ENCODE measurements around the gene GALNTL6. TPM values are rescaled to one million over a fixed set of nuclear protein-coding genes. Genes with fewer than 3 reads are reported as not detected.

Gene GALNTL6
- total and polyA plus RNA-seq, 7 experiments from 2014 or later = not detected

DNA sequence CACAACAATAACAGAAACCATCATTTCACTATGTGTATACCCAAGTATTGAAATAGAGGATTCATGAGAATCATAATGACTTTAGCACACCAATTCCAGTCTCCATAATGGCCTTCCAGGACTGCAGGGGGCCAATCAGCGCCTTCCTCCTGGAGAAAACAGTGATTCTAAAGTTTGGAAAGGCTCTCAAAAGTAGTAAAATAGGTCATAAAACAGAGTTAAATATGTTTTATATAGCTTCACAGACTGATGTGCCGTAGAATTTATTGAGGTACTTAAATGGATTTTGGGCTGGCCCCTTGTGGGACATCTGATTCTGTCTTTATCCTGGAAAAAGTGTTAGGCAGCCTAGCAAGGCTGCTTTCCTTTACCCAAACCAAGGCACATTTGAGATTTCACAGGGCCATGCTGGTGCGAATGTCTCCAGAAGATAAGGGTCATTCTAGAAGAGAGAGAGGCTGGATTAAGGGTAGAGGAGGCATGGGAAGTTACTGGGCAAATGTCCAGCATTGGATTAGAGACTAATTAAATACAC, 543.9 kb downstream of the GALNTL6 start:
- POLR2A ChIA-PET = no interaction called here
- no peak for DNase-seq
- H3K9me3 ChIP-seq (ENCODE audit: control insufficient read depth in 2 of 3, low read length in 3 of 3) = no peaks in the 10 kb centered on the region
- Mint-ChIP-seq H3K27ac (no peak overlapping the region), H3K4me1 (no peaks in the 10 kb centered on the region), H3K27me3 (no peaks in the 10 kb centered on the region), H3K9me3 (peaks cover 0 to 10% (median 0%) of the 10 kb centered on the region in 11 donors), H3K36me3 (no peaks in the 10 kb centered on the region), H3K4me3 (no peak overlapping the region)
- no peak overlapping the region for H3K4me3 ChIP-seq (ENCODE audit: low read length)
- H3K36me3 ChIP-seq (ENCODE audit: control insufficient read depth in 2 of 3, insufficient read depth in 3 of 3, low read length in 3 of 3) = no peaks in the 10 kb centered on the region
- intact Hi-C loops (cut with micrococcal nuclease) = no loop called here
- no peak overlapping the region for H3K27ac ChIP-seq (ENCODE audit: low read depth, low read length)
- no peaks in the 10 kb centered on the region for H3K27me3 ChIP-seq (ENCODE audit: control insufficient read depth in 2 of 2, insufficient read depth in 2 of 2, low read length in 2 of 2)
- no peaks in the 10 kb centered on the region for H3K4me1 ChIP-seq (ENCODE audit: control insufficient read depth in 2 of 2, insufficient read depth in 2 of 2, low read length in 2 of 2)
- ATAC-seq = no peak
- CTCF ChIA-PET = no interaction called here

DNA sequence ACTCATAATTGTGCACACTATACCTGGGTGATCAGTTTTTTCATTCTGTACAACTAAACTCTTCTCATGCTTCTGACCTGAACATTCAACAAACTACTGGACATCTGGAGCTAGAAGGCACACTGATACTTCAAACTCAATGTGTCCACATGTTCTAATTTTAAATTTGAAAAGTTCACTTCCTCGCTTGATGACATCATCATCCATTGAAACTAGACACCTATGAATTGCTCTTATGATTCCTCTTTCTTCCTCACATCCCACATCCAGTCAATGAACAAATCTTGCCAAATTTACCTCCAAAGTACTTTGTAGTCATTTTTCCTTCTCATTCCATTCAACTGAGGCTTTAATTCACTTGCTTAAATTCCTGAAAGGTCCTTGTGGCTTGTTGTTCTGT, 549.4 kb downstream of the GALNTL6 start:
- Histone ChIP-seq H3K27ac (ENCODE audit: low read depth, low read length) (no peak overlapping the region), H3K9me3 (ENCODE audit: control insufficient read depth in 2 of 3, low read length in 3 of 3) (no peaks in the 10 kb centered on the region), H3K4me3 (ENCODE audit: low read length) (no peak overlapping the region), H3K27me3 (ENCODE audit: control insufficient read depth in 2 of 2, insufficient read depth in 2 of 2, low read length in 2 of 2) (no peaks in the 10 kb centered on the region), H3K4me1 (ENCODE audit: control insufficient read depth in 2 of 2, insufficient read depth in 2 of 2, low read length in 2 of 2) (no peaks in the 10 kb centered on the region), H3K36me3 (ENCODE audit: control insufficient read depth in 2 of 3, insufficient read depth in 3 of 3, low read length in 3 of 3) (no peaks in the 10 kb centered on the region)
- H3K27ac Mint-ChIP-seq = no peak overlapping the region
- DNase-seq (no peak), ATAC-seq (no peak)
- ChIA-PET POLR2A (no interaction called here), CTCF (no interaction called here)
- H3K36me3 Mint-ChIP-seq = no peaks in the 10 kb centered on the region
- no peaks in the 10 kb centered on the region for H3K4me1 Mint-ChIP-seq
- intact Hi-C loops (cut with micrococcal nuclease) = no loop called here
- H3K4me3 Mint-ChIP-seq = no peak overlapping the region
- H3K9me3 Mint-ChIP-seq = peaks cover 0 to 16% (median 0%) of the 10 kb centered on the region in 11 donors
- H3K27me3 Mint-ChIP-seq = no peaks in the 10 kb centered on the region

DNA sequence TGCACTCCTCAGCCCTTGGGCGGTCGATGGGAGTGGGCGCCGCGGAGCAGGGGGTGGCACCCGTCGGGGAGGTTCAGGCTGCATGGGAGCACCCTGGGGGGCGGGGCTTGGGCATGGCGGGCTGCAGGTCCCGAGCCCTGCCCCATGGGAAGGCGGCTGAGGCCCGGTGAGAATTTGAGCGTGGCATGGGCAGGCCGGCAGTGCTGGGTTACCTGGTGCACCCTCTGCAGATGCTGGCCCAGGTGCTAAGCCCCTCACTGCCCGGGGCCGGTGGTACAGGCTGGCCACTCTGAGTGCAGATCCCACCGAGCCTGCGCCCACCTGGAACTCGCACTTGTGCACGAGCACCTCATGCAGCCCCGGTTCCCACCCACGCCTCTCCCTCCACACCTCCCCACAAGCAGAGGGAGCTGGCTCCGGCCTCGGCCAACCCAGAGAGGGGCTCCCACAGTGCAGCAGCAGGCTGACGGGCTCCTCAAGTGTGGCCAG, 556.3 kb downstream of the GALNTL6 start:
- Histone ChIP-seq H3K4me3 (ENCODE audit: low read length) (no peak overlapping the region), H3K27me3 (ENCODE audit: control insufficient read depth in 2 of 2, insufficient read depth in 2 of 2, low read length in 2 of 2) (no peaks in the 10 kb centered on the region), H3K9me3 (ENCODE audit: control insufficient read depth in 2 of 3, low read length in 3 of 3) (no peaks in the 10 kb centered on the region), H3K27ac (ENCODE audit: low read depth, low read length) (no peak overlapping the region), H3K4me1 (ENCODE audit: control insufficient read depth in 2 of 2, insufficient read depth in 2 of 2, low read length in 2 of 2) (no peaks in the 10 kb centered on the region), H3K36me3 (ENCODE audit: control insufficient read depth in 2 of 3, insufficient read depth in 3 of 3, low read length in 3 of 3) (no peaks in the 10 kb centered on the region)
- ATAC-seq (no peak), DNase-seq (no peak)
- Mint-ChIP-seq H3K9me3 (peaks cover 0 to 17% (median 5%) of the 10 kb centered on the region in 11 donors), H3K27me3 (no peaks in the 10 kb centered on the region), H3K4me3 (no peak overlapping the region), H3K4me1 (no peaks in the 10 kb centered on the region), H3K36me3 (no peaks in the 10 kb centered on the region), H3K27ac (no peak overlapping the region)
- CTCF ChIA-PET = no interaction called here
- POLR2A ChIA-PET = no interaction called here
- intact Hi-C loops (cut with micrococcal nuclease) = no loop called here

DNA sequence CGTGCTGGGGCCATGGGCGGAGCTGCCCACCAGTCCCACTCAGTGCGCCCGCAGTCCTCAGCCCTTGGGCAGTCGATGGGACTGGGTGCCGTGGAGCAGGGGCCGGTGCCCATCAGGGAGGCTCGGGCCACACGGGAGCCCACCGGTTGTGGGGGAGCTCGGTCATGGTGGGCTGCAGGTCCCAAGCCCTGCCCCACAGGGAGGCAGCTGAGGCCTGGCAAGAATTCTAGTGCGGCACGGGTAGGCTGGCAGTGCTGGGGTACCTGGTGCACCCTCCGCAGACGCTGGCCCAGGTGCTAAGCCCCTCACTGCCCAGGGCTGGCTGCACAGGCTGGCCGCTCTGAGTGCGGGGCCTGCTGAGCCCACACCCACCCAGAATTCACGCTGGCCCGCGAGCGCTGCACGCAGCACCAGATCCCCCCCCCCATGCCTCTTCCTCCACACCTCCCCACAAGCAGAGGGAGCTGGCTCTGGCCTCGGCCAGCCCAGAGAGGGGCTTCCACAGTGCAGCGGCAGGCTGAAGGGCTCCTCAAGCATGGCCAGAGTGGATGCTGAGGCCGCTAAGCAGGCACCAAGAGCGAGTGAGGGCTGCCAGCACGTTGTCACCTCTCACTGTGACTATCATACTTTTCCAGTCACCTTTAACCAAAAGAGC, 564.4 kb downstream of the GALNTL6 start:
- ATAC-seq (no peak), DNase-seq (no peak)
- Mint-ChIP-seq H3K4me3 (no peak overlapping the region), H3K27me3 (no peaks in the 10 kb centered on the region), H3K9me3 (peaks cover 0 to 6% (median 3%) of the 10 kb centered on the region in 11 donors), H3K27ac (no peak overlapping the region), H3K36me3 (no peaks in the 10 kb centered on the region), H3K4me1 (no peaks in the 10 kb centered on the region)
- Histone ChIP-seq H3K36me3 (ENCODE audit: control insufficient read depth in 2 of 3, insufficient read depth in 3 of 3, low read length in 3 of 3) (no peaks in the 10 kb centered on the region), H3K4me3 (ENCODE audit: low read length) (no peak overlapping the region), H3K27ac (ENCODE audit: low read depth, low read length) (no peak overlapping the region), H3K27me3 (ENCODE audit: control insufficient read depth in 2 of 2, insufficient read depth in 2 of 2, low read length in 2 of 2) (no peaks in the 10 kb centered on the region), H3K9me3 (ENCODE audit: control insufficient read depth in 2 of 3, low read length in 3 of 3) (no peaks in the 10 kb centered on the region), H3K4me1 (ENCODE audit: control insufficient read depth in 2 of 2, insufficient read depth in 2 of 2, low read length in 2 of 2) (no peaks in the 10 kb centered on the region)
- POLR2A ChIA-PET = no interaction called here
- intact Hi-C loops (cut with micrococcal nuclease) = no loop called here
- CTCF ChIA-PET = no interaction called here

DNA sequence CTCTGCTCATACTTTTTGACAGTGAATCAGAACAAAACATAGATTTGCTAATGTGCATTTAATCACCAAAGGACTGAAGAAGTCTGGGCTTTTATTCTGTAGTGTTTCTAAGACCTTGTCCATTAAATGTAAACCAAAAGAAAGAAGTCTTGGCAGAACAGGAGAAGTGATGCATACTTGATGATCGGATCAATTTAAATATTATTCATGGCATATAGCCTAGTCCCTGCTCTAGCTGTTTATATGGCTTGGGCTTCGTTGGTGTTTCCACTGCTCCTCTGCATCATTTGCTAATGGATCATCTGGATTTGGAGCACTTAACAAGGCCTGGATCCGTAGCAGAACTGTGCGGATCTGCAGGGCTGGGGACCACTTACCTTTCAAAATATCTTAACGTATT, 566.6 kb downstream of the GALNTL6 start:
- no peaks in the 10 kb centered on the region for H3K27me3 Mint-ChIP-seq
- H3K27me3 ChIP-seq (ENCODE audit: control insufficient read depth in 2 of 2, insufficient read depth in 2 of 2, low read length in 2 of 2) = no peaks in the 10 kb centered on the region
- ChIA-PET CTCF (no interaction called here), POLR2A (no interaction called here)
- DNase-seq (no peak), ATAC-seq (no peak)
- no peaks in the 10 kb centered on the region for H3K36me3 ChIP-seq (ENCODE audit: control insufficient read depth in 2 of 3, insufficient read depth in 3 of 3, low read length in 3 of 3)
- no peaks in the 10 kb centered on the region for H3K4me1 Mint-ChIP-seq
- no peaks in the 10 kb centered on the region for H3K4me1 ChIP-seq (ENCODE audit: control insufficient read depth in 2 of 2, insufficient read depth in 2 of 2, low read length in 2 of 2)
- H3K4me3 ChIP-seq (ENCODE audit: low read length) = no peak overlapping the region
- no peak overlapping the region for H3K27ac ChIP-seq (ENCODE audit: low read depth, low read length)
- intact Hi-C loops (cut with micrococcal nuclease) = no loop called here
- H3K36me3 Mint-ChIP-seq = no peaks in the 10 kb centered on the region
- no peaks in the 10 kb centered on the region for H3K9me3 ChIP-seq (ENCODE audit: control insufficient read depth in 2 of 3, low read length in 3 of 3)
- H3K4me3 Mint-ChIP-seq = no peak overlapping the region
- H3K9me3 Mint-ChIP-seq = peaks cover 0 to 8% (median 3%) of the 10 kb centered on the region in 11 donors
- no peak overlapping the region for H3K27ac Mint-ChIP-seq

DNA sequence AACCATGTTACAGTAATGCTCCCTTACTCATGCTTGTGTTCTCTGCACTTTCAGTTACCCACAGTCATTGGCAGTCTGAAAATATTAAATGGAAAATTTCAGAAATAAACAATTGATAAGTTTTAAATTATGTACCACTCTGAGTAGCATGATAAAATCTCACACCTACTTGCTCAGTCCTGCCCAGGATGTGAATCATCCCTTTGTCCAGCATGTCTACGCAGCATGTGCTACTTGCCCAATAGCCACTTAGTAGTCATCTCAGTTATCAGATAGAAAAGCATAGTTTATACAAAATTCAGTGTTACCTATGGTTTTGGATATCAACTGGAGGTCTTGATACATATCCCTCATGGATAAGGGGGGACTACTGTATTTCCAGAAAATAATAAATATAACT, 577.1 kb downstream of the GALNTL6 start:
- intact Hi-C loops (cut with micrococcal nuclease) = no loop called here
- Histone ChIP-seq H3K9me3 (ENCODE audit: control insufficient read depth in 2 of 3, low read length in 3 of 3) (no peaks in the 10 kb centered on the region), H3K36me3 (ENCODE audit: control insufficient read depth in 2 of 3, insufficient read depth in 3 of 3, low read length in 3 of 3) (no peaks in the 10 kb centered on the region), H3K27ac (ENCODE audit: low read depth, low read length) (no peak overlapping the region), H3K4me3 (ENCODE audit: low read length) (no peak overlapping the region), H3K4me1 (ENCODE audit: control insufficient read depth in 2 of 2, insufficient read depth in 2 of 2, low read length in 2 of 2) (no peaks in the 10 kb centered on the region), H3K27me3 (ENCODE audit: control insufficient read depth in 2 of 2, insufficient read depth in 2 of 2, low read length in 2 of 2) (no peaks in the 10 kb centered on the region)
- DNase-seq (no peak), ATAC-seq (no peak)
- Mint-ChIP-seq H3K4me3 (no peak overlapping the region), H3K36me3 (no peaks in the 10 kb centered on the region), H3K9me3 (peaks cover 0 to 11% (median 0%) of the 10 kb centered on the region in 11 donors), H3K27ac (no peak overlapping the region), H3K27me3 (no peaks in the 10 kb centered on the region), H3K4me1 (no peaks in the 10 kb centered on the region)
- ChIA-PET POLR2A (no interaction called here), CTCF (no interaction called here)

DNA sequence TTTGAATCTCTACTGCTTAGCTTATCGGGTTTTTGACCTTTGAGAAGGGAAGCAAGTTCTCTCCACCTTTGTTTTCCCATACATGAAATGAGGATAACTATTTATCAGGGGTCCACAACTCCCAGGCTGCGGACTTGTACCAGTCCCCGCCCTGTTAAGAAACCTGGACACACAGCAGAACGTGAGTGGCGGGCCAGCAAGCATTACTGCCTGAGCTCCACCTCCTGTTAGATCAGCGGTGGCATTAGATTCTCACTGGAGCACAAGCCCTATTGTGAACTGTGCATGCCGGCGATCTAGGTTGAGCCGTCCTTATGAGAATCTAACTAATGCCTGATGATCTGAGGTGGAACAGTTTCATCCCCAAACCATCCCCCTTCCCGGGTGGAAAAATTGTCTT, 579.5 kb downstream of the GALNTL6 start:
- Histone ChIP-seq H3K36me3 (ENCODE audit: control insufficient read depth in 2 of 3, insufficient read depth in 3 of 3, low read length in 3 of 3) (no peaks in the 10 kb centered on the region), H3K4me3 (ENCODE audit: low read length) (no peak overlapping the region), H3K27me3 (ENCODE audit: control insufficient read depth in 2 of 2, insufficient read depth in 2 of 2, low read length in 2 of 2) (no peaks in the 10 kb centered on the region), H3K4me1 (ENCODE audit: control insufficient read depth in 2 of 2, insufficient read depth in 2 of 2, low read length in 2 of 2) (no peaks in the 10 kb centered on the region), H3K9me3 (ENCODE audit: control insufficient read depth in 2 of 3, low read length in 3 of 3) (no peaks in the 10 kb centered on the region), H3K27ac (ENCODE audit: low read depth, low read length) (no peak overlapping the region)
- Mint-ChIP-seq H3K27me3 (no peaks in the 10 kb centered on the region), H3K4me3 (no peak overlapping the region), H3K36me3 (no peaks in the 10 kb centered on the region), H3K27ac (no peak overlapping the region), H3K4me1 (no peaks in the 10 kb centered on the region), H3K9me3 (peaks cover 0 to 3% (median 0%) of the 10 kb centered on the region in 11 donors)
- intact Hi-C loops (cut with micrococcal nuclease) = no loop called here
- no peak for DNase-seq
- ChIA-PET POLR2A (no interaction called here), CTCF (no interaction called here)
- no peak for ATAC-seq

Measured in naive thymus-derived CD4-positive, alpha-beta T cell (primary cell).